Left renal pelvis (tissue), 4 donors: ENCODE results near the gene LRBA. TPM values are rescaled to one million over a fixed set of nuclear protein-coding genes. Genes with fewer than 3 reads are reported as not detected.

Source experiments
- DNase-seq, 4 donors: peaks; one replicate each; pipeline ENCODE4 v3.0.0-alpha.2; 2013; ENCODE audit warnings: low read depth in 4 of 4, low spot score in 3 of 4
- polyA plus RNA-seq, 4 donors: library from polyadenylated mRNA; unstranded; fragments of 120-200 nt; gene quantifications; one replicate each; pipeline ENCODE4 v1.2.1, GENCODE V29; 2013; ENCODE audit not compliant: insufficient read length in 4 of 4

Gene LRBA
- polyA plus RNA-seq, 4 donors: 25.9 to 75.8 (median 65.4) TPM

GRCh38 chr4:150609131-150609530 lies 406.0 kb downstream of the LRBA start:
- DNase-seq: no peak

GRCh38 chr4:150600812-150601445 lies 414.2 kb downstream of the LRBA start:
- DNase-seq: no peak

- no peak for DNase-seq
Measured at GRCh38 chr4:150599547-150599946, 415.5 kb downstream of the LRBA start.

GRCh38 chr4:150598909-150599308 lies 416.2 kb downstream of the LRBA start:
- DNase-seq: no peak

- DNase-seq: no peak
Measured at GRCh38 chr4:150593996-150594395, 421.1 kb downstream of the LRBA start.

GRCh38 chr4:150591904-150592303 lies 423.2 kb downstream of the LRBA start:
- DNase-seq: no peak

GRCh38 chr4:150591406-150591805 lies 423.7 kb downstream of the LRBA start:
- DNase-seq: no peak

GRCh38 chr4:150590631-150591030 lies 424.5 kb downstream of the LRBA start:
- DNase-seq: no peak

- DNase-seq: no peak
Measured at GRCh38 chr4:150589157-150589556, 425.9 kb downstream of the LRBA start.

- no peak for DNase-seq
Measured at GRCh38 chr4:150588316-150588715, 426.8 kb downstream of the LRBA start.

GRCh38 chr4:150586162-150586810 lies 428.8 kb downstream of the LRBA start:
- DNase-seq: no peak

GRCh38 chr4:150585611-150586010 lies 429.5 kb downstream of the LRBA start:
- DNase-seq: no peak

- no peak for DNase-seq
Measured at GRCh38 chr4:150584111-150584915, 430.8 kb downstream of the LRBA start.

GRCh38 chr4:150583287-150584110 lies 431.6 kb downstream of the LRBA start:
- no peak for DNase-seq

- no peak for DNase-seq
Measured at GRCh38 chr4:150582873-150583286, 432.2 kb downstream of the LRBA start.

- no peak for DNase-seq
Measured at GRCh38 chr4:150582146-150582872, 432.8 kb downstream of the LRBA start, which contains the start of gene MAB21L2. Gene MAB21L2 (plus strand): TSS chr4:150582151. CDS start chr4:150583030, 879 bp downstream.

GRCh38 chr4:150581641-150582051 lies 433.4 kb downstream of the LRBA start:
- no peak for DNase-seq

- no peak for DNase-seq
Measured at GRCh38 chr4:150581056-150581605, 434.0 kb downstream of the LRBA start.

GRCh38 chr4:150580306-150580705 lies 434.8 kb downstream of the LRBA start:
- DNase-seq: no peak
